ENCODE data around the gene GPATCH8.
"Not testable (repeated sequence)": the region's sequence is repeated elsewhere in the genome, so short reads cannot be mapped to it uniquely, and the experiment has no call there.

The GPATCH8 gene

GRCh38 chr17:44379887-44380286 lies 123.3 kb downstream of the GPATCH8 start:
- in situ Hi-C loops (cut with MboI; ENCODE audit: low sequenced_read_pairs): no loop called here

DNA sequence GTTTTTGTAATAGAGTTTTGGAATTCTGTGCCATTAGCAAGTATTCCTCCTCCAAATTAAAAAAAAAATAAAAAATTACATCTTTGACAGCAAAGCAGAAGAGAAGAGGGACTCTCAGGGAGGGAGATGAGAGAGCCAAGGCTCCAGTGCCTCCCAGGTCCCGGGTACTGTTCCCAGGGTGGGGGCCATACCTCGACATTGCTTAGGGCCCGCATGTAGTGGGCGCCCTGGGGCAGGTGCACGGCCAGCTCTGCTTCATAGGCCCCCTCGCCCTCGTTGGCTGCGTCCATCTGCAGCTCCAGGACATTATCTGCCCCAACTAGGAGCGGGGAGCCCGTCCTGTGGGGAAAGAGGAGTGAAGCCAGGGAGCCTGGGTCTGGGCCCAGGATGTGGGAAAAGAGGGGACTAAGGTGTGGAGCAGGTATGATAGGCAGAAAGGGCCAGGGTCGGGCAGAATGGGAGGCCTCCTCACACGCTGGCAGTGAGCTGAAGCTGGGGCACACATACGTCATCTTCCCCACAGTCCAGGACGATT lies 125.0 kb downstream of the GPATCH8 start:
- in situ Hi-C loops (cut with MboI; ENCODE audit: low sequenced_read_pairs): no loop called here

DNA sequence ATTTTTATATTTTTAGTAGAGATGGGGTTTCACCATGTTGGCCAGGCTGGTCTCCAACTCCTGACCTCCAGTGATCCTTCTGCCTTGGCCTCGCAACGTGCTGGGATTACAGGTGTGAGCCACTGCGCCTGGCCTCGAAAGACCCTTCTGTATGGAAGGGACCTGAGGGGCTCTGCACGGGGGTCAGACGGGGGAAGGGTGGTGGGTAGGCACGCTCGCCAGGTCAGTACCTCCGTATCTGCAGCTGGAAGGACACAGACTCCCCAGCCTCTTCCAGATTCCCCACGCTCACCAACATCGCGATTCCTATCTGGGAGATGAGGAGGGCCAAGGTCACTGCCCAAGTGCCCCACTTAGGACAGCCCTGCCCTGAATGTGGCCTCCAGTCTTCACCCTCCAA lies 126.4 kb downstream of the GPATCH8 start:
- in situ Hi-C loops (cut with MboI; ENCODE audit: low sequenced_read_pairs): no loop called here

- in situ Hi-C loops (cut with MboI; ENCODE audit: low sequenced_read_pairs): no loop called here
These were observed 127.1 kb downstream of the GPATCH8 start for GRCh38 chr17:44376124-44376523.

GRCh38 chr17:44375196-44376017 lies 127.8 kb downstream of the GPATCH8 start:
- in situ Hi-C loops (cut with MboI; ENCODE audit: low sequenced_read_pairs): no loop called here

- in situ Hi-C loops (cut with MboI; ENCODE audit: low sequenced_read_pairs): no loop called here
These were observed 128.7 kb downstream of the GPATCH8 start for GRCh38 chr17:44374306-44375195.

- in situ Hi-C loops (cut with MboI; ENCODE audit: low sequenced_read_pairs): no loop called here
These were observed 131.2 kb downstream of the GPATCH8 start for GRCh38 chr17:44372036-44372435.

DNA sequence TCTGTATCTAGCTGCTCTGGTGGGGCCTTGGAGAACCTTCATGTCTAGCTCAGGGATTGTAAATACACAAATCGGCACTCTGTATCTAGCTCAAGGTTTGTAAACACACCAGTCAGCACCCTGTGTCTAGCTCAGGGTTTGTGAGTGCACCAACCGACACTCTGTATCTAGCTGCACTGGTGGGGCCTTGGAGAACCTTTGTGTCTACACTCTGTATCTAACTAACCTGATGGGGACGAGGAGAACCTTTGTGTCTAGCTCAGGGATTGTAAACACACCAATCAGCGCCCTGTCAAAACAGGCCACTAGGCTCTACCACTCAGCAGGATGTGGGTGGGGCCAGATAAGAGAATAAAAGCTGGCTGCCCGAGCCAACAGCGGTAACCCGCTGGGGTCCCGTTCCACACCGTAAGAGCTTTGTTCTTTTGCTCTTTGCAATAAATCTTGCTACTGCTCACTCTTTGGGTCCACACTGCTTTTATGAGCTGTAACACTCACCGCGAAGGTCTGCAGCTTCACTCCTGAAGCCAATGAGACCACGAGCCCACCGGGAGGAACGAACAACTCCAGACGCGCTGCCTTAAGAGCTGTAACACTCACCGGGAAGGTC lies 133.7 kb downstream of the GPATCH8 start:
- in situ Hi-C loops (cut with MboI; ENCODE audit: low sequenced_read_pairs): not testable (repeated sequence)

DNA sequence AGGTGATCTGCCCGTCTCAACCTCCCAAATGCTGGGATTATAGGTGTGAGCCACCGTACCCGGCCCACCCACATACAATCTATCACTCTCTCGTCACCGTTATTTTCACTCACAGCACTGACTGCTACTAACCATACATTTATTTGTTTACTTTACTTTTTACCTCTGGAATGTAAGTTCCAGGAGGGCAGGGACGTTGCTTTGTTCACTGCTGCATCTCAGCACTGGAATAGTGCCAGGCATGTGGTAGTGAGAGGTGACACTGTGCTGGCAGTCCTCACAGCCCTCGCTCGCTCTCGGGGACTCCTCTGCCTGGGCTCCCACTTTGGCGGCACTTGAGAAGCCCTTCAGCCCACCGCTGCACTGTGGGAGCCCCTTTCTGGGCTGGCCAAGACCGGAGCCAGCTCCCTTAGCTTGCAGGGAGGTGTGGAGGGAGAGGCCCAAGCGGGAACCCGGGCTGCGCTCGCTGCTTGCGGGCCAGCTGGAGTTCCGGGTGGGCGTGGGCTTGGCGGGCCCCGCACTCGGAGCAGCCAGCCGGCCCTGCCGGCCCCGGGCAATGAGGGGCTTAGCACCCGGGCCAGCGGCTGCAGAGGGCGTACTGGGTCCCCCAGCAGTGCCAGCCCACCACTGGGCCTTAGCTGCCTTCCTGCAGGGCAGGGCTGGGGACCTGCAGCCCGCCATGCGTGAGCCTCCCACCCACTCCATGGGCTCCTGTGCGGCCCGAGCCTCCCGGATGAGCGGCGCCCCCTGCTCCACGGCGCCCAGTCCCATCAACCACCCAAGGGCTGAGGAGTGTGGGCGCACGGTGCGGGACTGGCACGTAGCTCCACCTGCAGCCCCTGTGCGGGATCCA lies 134.6 kb downstream of the GPATCH8 start:
- in situ Hi-C loops (cut with MboI; ENCODE audit: low sequenced_read_pairs): not testable (repeated sequence)

DNA sequence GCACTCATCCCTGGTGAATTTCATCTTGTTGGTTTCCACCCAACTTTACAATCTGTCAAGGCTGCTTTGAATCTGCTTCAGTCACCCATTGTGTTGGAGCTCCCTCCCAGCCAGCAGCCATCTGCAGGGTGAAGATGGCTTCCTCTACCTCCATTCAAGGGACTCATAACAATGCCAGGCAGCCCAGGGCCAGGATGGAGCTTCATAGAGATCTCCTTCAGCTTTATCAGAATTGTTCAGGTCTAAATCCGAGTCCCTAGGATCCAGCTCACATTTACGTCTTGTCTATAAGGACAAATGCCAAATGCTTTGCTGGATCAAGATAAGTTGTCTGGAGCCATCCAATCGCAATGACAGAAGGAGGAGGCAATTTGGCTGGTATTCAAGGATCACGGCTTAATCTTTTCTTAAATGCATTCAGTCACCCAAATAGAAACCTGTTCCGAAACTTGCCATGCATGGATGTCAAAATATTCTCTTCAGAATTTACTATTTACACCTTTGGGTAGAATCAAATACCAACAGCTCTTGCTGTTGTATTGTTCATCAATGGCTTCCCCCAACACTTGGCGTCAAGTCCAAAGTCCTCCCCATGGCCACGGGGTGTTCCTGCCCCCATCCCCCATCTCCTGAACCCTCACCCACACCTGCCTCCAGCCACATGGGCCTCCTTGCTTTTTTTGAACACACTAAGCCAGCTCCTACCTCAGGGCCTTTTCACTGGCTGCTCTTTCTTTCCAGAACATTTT lies 135.8 kb downstream of the GPATCH8 start:
- in situ Hi-C loops (cut with MboI; ENCODE audit: low sequenced_read_pairs): no loop called here

DNA sequence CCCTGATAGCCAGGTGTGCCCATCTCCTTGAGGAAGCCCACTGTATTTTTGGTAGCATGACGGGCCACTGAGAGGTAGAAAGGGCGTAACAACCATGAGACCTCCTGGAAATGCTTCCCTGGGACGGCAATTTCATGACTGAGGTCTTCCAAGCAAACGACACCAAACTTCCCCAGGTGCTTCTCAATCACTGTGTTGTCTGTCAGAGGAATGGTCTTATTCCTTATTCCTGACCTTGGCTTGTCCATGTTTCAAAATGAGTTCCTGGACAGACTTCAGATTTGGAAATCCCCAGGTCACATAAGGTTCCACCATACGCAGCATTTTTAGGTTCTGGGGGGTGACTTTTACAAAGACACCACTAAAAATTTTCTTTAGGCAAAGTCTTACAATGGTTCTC lies 138.2 kb downstream of the GPATCH8 start:
- in situ Hi-C loops (cut with MboI; ENCODE audit: low sequenced_read_pairs): not testable (repeated sequence)

- in situ Hi-C loops (cut with MboI; ENCODE audit: low sequenced_read_pairs): no loop called here
These were observed 139.5 kb downstream of the GPATCH8 start, which contains the start of gene FAM171A2 for GRCh38 chr17:44363613-44364159. Gene FAM171A2, minus strand, starts transcription at chr17:44363853. Its CDS starts 139 bp downstream, at chr17:44363714.

- in situ Hi-C loops (cut with MboI; ENCODE audit: low sequenced_read_pairs): no loop called here
These were observed 140.1 kb downstream of the GPATCH8 start for GRCh38 chr17:44362949-44363612.

- in situ Hi-C loops (cut with MboI; ENCODE audit: low sequenced_read_pairs): no loop called here
These were observed 140.7 kb downstream of the GPATCH8 start for GRCh38 chr17:44362459-44362948.

DNA sequence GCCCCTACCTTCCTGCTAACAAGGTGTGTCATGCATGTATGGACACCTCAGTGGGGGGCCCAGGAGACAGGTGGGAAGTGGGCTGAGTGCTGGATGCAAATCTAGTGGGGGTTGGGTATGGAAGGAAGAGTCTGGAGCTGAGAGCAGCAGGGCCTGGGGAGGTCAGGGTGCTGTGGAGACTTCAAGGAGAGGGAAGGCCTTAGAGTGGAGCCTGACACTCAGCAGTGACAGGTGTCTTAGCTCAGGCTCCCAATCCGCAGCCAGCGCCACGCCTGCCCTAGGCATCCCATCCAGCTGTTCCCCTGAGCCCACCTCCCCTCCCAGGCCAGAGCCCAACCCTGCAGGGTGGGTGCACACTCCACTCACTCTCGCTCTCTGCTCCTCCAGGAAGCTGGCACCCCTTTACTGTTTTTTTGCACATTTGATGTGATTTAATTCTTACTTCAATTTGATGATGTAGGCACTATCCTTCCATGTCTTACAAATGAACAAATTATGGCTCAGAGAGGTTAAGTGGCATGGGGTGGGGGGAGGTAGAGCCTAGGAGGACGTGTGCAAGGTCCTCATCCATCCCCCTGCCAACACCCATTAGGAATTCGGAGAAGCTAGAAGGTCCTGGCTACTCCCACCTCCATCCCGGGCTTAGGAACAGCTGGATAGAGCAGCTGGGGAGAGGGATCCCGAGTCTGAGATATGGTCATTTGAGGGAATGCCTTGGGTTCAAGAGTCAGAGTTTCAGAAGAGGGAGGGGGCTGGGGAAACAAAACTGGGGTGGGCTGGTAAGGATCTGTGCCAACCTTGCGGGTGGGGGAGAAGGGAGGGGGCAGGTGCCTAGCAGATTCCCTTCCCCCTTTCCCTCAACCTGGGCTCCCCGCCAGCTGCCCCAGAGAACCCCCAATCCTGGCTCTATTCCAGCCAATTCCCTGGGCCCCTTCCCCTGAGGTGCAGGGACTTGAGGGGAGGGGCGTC lies 141.6 kb downstream of the GPATCH8 start:
- in situ Hi-C loops (cut with MboI; ENCODE audit: low sequenced_read_pairs): no loop called here

DNA sequence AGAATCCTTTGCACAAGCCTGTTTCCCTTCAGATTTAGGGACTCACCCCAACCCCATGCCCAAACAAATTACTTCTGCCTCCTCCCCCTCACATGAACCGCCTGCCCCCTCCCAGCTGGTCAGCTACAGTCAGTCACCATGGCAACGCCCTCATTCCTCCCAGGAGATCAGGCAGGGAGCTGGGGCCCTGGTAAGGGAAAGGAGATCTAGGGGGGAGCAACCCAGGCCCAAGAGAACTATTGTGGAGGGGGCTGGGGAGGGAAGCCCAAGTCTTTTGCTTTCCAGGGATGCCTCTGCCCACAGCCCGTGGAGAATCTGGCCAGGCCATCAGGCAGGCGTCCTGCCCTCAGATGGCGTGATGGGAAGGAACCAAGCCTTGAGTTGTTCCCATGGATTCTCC lies 142.4 kb downstream of the GPATCH8 start:
- in situ Hi-C loops (cut with MboI; ENCODE audit: low sequenced_read_pairs): no loop called here

DNA sequence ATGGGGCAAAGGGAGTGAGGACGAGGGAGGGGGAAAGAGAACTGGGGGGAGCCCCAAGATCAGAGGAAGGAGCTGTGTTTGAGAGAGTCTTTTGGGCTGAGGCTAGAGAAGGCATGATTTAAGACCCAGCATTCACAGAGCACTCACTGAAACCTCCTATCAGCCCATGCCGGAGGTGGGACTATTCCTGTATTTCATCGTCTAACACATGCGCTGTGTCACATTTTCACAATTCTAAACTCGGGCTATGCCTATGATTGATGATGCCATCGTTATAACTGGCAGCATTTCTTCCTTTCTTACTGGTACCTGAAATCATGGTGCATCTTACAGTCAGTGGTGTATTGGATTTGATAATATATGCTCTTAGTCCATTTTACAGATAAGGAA lies 143.1 kb downstream of the GPATCH8 start:
- in situ Hi-C loops (cut with MboI; ENCODE audit: low sequenced_read_pairs): no loop called here
